HUDEP-2 (cell line): Measurements from ENCODE around the gene TSPEAR.

Experiments
- DNase-seq, 76 experiments: peaks; one replicate each; lab custom pipeline; 2025; ENCODE audit not compliant: unreplicated experiment in 76 of 76; lab: John Stamatoyannopoulos, UW

The TSPEAR gene

DNA sequence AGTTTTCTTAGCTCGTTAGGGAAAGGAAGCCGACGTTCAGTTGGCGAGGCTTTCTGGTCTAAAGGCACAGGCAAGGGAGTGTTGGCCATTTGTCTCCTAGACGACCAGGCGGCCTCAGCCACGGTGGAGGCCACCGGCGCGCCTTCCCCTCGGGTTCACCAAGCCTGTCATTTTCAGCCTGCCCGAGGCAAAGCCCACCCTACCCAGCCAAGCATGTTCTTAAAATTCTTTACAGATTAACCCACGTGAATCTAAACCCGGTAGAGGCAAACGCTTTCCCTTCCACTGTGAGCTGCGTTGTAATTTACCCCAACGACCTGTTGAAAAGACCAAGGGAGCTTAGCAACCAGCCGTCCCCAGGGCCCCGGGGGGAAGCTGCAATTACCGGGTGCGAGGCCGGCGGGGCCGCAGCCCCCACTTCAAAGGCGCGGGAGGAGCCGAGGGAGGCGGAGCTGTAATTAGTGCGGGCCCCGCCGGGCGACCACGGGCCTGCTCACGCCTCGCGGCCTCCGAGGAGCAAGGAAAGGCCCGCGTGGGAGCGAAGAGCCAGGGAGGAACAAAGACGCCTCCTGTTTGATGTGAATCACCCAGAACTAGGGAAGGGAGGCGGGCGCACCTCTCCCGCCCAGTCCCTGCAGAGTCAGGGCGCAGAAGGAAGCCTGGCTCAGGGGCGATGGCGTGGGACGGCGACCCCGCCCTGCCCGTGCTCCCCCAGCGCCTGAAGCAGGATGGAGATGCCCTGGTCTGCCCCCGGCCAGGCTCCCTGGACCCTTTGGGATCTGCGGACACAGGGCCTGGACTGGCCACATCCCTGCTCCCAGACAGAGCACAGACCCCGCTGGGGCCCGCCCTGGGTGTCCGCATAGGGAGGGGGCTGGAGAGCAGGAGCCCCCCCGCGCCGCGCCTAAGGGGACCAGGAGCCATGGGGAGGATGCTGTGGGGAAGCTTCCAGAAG, 12.1 kb upstream of the TSPEAR start:
- DNase-seq = no peak

DNA sequence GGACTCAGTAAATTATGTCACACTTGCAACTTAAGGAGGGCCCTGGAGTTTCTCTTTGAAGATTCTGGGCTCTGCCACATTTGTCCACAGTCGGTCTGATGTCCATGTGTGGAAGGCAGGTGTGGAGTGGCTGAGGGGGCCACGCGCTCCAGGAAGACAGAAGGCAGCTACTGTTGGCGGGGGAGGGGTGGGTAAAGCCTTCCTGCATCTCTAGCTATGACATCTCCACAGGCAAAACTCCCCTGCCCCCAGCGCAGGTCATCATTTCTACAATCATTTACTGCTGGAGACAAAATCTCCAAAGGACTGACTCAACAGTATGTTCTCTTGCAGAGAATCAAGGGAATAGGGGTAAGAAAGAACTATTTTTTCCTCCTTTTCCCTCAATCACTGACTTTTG, 11.4 kb upstream of the TSPEAR start:
- no peak for DNase-seq

- DNase-seq = no peak
Observed at GRCh38 chr21:44720170-44720569, 8.8 kb upstream of the TSPEAR start.

GRCh38 chr21:44718571-44718970, 7.2 kb upstream of the TSPEAR start:
- no peak for DNase-seq

DNA sequence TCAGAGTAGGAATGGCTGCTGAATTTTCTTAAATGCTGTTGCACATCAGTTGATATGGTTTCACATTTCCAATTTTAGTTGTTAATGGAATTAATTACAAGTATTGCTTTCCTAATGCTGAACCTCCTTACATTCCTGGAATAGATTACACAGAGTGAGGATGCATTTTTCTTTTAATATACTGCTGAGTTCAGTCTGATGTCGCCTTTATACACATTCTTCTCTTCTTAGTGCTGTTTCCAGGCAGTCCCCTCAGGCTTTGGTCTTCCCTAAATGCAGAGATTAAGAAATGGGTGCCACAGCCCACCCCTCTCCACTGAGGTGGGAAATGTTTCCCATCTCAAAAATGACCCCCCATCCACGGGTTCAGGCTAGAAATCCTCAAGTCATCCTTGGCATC, 6.7 kb upstream of the TSPEAR start:
- DNase-seq = no peak

- no peak for DNase-seq
Observed at GRCh38 chr21:44716984-44717383, 5.6 kb upstream of the TSPEAR start.

GRCh38 chr21:44714905-44715304, 3.5 kb upstream of the TSPEAR start:
- DNase-seq = no peak

GRCh38 chr21:44713846-44714245, 2.5 kb upstream of the TSPEAR start:
- no peak for DNase-seq

DNA sequence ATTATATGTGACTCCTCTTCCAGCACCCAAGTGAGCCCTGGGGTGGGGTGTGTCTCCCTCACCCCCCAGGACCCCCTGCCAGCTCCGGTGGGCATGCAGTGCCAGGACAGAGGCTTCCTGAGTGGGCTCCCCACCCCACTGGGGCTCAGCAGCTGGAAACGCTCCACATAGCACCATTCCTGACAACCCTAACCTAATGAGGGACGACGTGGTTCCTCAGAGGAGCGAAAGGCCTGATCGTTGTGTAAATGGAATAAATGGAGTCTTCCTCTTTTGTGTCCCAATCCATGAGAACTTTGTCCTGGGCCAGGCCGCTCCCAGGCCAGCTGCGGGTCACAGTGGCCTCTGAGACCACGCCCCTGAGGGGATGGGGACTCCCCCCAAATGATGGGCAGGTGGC, 1.8 kb upstream of the TSPEAR start:
- DNase-seq = no peak

DNA sequence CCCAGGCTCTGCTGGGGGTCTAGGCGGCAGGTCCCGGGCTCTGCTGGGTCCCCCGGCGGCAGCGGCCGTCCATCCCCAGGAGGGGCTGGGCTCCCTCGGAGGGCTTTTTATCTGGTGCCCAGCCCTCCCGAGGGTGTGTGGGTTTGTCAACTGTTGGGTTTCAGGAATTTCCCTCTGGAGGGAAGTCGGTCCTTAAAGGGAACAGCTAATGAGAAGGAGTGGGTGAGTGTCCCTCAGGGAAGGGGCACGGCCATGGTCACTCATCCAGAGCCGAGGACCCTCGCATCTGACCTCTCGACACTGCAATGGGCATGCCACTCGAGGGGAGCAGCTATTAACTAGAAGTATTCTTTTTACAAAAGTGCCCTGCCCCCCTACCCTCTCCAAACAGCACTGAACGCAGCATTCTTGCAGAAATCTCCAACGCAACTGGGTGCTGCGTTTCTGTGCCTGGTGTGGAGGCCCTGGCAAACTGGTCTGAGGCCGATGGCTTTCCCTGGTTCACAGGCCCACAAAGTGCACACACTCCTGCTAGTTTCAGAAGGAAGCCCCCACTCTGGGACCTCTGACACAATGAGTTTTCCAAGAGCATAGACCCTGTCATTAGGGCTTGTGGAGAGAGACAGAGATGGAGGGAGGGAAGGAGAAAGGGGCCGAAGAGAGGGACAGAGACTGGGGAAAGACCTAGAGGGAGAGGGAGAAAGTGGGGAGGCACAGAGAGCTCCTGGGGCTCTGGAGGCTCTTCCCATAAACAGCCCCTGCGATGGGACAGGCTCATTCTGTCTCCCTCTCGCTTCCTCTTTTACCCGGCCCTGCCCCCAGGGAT, 1.0 kb upstream of the TSPEAR start:
- no peak for DNase-seq

DNA sequence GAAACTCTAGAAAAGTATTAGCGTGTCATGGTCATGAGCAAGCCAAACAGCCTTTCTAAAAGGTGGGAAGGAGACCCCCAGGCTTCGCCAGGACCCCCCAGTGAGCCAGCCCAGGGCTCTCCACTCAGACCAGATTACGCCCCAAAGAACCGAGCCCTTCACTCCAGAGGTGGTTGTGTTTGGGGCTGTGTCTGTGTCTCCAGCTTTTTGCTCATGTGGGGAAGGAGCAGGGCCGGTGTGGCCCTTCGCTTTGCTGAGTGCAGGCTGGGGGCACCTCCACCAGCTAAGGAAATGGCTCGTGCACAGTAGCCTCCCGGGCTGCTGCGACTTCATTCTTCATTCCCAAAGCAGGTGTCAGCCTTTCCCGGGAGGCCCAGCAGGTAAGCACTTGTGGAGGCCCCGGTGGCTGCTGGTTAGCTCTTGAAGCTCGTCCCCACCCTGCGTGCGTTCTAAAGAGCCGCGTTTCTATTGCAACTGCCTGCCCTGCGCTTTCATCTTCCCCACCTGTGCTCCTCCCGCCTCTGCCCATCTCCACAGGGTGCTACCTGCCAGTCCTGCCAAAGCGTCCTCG, 531 bp downstream of the TSPEAR start:
- no peak for DNase-seq

DNA sequence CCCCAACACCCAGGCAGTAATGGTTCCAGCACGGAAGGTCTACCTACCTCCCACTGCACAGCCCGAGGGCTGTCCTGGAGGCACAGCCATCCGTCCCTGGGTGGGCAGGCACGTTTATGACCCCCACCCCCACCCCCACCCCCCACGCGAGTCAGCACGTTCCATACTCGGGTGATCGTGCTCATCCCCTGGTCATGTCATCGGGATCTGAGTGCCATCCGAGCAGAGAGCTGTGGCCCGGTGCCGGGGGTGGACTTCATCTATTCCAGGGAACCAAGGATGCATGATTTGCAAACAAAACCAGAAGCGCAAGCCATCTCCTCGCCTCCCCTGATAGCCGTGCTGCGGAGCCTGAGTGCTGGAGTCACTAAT, 1.1 kb downstream of the TSPEAR start:
- no peak for DNase-seq

GRCh38 chr21:44709426-44710293, 1.7 kb downstream of the TSPEAR start:
- no peak for DNase-seq

GRCh38 chr21:44708866-44709425, 2.4 kb downstream of the TSPEAR start:
- no peak for DNase-seq

DNA sequence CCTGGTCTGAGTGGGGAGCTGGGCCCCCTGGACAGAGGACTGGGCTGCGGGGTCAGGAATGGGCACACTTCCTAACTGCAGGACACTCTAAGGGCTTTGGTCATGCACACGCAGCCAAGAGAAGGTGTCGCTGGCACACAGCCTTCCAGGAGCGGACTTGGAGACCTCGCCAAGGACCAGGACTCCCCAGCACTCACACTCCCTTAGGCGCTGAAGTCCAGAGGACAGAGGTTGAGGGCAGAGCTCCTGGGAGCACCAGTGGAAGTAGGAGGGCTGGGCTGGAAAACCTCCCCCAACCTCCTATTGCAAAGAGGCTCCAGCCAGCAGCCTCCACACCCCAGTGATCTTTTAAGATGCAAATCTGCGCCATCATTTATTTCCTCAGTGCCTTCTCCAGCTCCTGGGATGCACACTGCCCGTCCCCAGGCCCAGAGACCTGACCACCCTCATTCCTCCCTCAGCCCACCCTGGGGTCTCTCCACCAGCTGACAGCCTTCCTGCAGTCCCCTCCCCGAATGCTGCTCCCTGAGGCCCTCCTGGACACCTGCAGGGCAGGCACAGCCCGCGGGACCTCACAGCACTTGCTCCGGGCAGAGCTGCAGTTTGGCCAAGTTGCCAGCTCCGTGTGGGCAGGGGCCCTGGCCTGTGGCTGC, 3.0 kb downstream of the TSPEAR start:
- DNase-seq = no peak

DNA sequence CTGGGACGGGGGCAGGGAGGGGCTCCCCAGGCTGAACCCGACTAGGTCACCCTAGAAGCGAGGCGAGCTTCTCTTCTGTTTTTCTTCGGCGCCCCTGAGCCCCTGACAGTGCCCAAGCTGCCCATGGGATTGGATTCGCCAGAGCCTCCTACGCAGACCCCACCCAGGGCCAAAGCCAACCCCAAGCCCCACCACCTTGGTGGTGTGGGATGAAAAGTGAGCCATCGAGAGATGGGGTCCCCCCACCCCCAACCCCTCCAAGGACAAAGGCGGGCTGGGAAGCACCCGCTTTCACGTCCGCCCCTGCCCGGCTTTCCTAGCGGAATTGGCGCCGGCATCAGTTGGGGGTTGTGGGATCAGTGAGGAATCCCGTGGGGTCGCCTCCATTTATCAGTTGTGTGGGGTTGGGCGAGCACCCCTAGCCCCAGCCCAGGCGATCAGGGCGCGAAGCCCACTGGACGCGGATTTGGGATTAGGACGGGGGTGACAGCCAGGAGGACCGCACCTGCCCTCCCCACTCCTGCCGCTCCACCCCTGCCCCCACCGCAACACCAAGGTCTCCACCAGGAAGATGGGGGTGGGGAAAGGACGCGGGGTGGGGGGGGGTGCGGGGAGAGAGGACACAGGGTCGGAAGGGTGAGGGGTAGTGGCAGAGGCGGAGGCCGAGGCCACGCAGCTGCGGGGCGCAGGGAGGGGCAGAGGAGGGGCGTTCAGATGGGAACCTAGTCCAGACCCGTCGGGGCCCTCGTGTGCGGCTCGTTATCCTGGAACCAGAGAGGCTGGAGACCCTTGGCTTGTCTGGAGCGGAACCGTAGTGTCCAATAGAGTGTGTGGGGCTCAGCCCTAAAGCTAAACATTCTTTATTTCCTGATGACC, 4.4 kb downstream of the TSPEAR start:
- DNase-seq = no peak

DNA sequence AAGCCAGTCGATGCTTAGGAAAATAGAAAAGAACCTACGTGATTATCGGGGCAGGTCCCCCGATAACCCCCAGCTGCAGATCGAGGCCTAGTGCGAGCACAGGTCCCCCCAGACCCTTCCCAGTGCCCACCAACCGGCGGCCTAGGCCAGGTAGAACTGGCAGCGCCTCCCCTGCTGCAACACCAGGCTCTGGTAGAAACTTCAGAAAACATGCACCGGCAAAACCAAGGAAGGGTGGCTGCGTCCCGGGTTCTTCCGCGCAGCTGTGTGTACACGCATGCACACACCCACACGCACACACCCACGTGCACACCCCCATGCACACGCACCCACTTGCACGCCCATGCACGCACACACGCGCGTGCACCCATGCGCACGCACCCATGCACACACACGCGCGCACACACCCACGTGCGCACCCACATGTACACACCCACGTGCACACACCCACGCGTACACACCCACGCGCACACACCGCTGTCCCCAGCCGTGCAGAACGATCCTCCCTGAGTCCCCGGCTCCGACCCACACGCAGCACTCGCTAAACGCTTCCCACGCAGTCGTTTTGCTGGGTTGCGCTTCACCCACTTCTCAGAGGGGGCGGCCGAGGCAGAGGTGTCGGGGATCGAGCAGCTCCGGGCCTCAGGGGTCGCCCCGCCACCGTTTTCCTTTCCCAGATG, 5.2 kb downstream of the TSPEAR start:
- no peak for DNase-seq

GRCh38 chr21:44704636-44705001, 6.8 kb downstream of the TSPEAR start:
- no peak for DNase-seq
